Measurements from ENCODE around the gene KDM1B.
"Not testable (repeated sequence)": the region's sequence is repeated elsewhere in the genome, so short reads cannot be mapped to it uniquely, and the experiment has no call there.

The KDM1B gene

GRCh38 chr6:18151391-18151790, 3.8 kb upstream of the KDM1B start:
- not testable (repeated sequence) for DNase-seq

GRCh38 chr6:18151801-18152200, 3.4 kb upstream of the KDM1B start:
- DNase-seq: no peak

GRCh38 chr6:18153311-18153703, 1.9 kb upstream of the KDM1B start:
- DNase-seq: no peak

- DNase-seq: no peak
Observed at GRCh38 chr6:18154507-18155149, 594 bp upstream of the KDM1B start, which contains the start of gene TPMT. Gene TPMT, minus strand, starts transcription at chr6:18155077. Its CDS starts 5,950 bp downstream, at chr6:18149127.

GRCh38 chr6:18155864-18156421, 721 bp downstream of the KDM1B start:
- DNase-seq: peak; percentile 38

GRCh38 chr6:18160911-18161310, 5.7 kb downstream of the KDM1B start:
- no peak for DNase-seq

GRCh38 chr6:18161431-18161830, 6.2 kb downstream of the KDM1B start:
- DNase-seq: no peak

GRCh38 chr6:18162401-18162800, 7.2 kb downstream of the KDM1B start:
- DNase-seq: no peak

- DNase-seq: no peak
Observed at GRCh38 chr6:18165751-18166150, 10.5 kb downstream of the KDM1B start.

- no peak for DNase-seq
Observed at GRCh38 chr6:18166312-18167036, 11.3 kb downstream of the KDM1B start.

- no peak for DNase-seq
Observed at GRCh38 chr6:18168264-18168663, 13.0 kb downstream of the KDM1B start.

GRCh38 chr6:18171871-18172270, 16.6 kb downstream of the KDM1B start:
- DNase-seq: no peak

- DNase-seq: not testable (repeated sequence)
Observed at GRCh38 chr6:18176198-18176597, 21.0 kb downstream of the KDM1B start.

GRCh38 chr6:18177286-18177965, 22.2 kb downstream of the KDM1B start:
- no peak for DNase-seq

GRCh38 chr6:18178960-18179615, 23.9 kb downstream of the KDM1B start:
- no peak for DNase-seq

- DNase-seq: no peak
Observed at GRCh38 chr6:18179770-18180356, 24.6 kb downstream of the KDM1B start.

GRCh38 chr6:18182568-18182967, 27.3 kb downstream of the KDM1B start:
- no peak for DNase-seq

- DNase-seq: no peak
Observed at GRCh38 chr6:18183766-18184165, 28.5 kb downstream of the KDM1B start.

GRCh38 chr6:18185624-18186023, 30.4 kb downstream of the KDM1B start:
- DNase-seq: no peak

- no peak for DNase-seq
Observed at GRCh38 chr6:18186033-18186432, 30.8 kb downstream of the KDM1B start.

GRCh38 chr6:18186540-18187250, 31.5 kb downstream of the KDM1B start:
- DNase-seq: no peak

GRCh38 chr6:18187701-18188100, 32.5 kb downstream of the KDM1B start:
- no peak for DNase-seq
